Gastroesophageal sphincter (tissue), 4 donors: ENCODE data around the gene MYLK. TPM values are rescaled to one million over a fixed set of nuclear protein-coding genes. Genes with fewer than 3 reads are reported as not detected.

Experiments
- ATAC-seq: fragments of 150-250 bp; one replicate; pipeline ENCODE4 v1.9.1; 2016; ENCODE audit warnings: mild to moderate bottlenecking, moderate library complexity
- H3K27ac ChIP-seq, 4 donors: fragments of 200-600 bp; sonication (generic) in 3 of 4; 1 replicate in 3 of 4; 2 replicates in 1 of 4; pipeline ENCODE4 v1.5.1; 2016 to 2019
- H3K27me3 ChIP-seq: fragments of 200-600 bp; sonication (generic); one replicate; pipeline ENCODE4 v1.5.1; 2019
- H3K36me3 ChIP-seq, 2 donors: fragments of 200-600 bp; sonication (generic); one replicate each; pipeline ENCODE4 v1.5.1; 2019; ENCODE audit warnings: control low read depth in 1 of 2
- H3K4me1 ChIP-seq, 3 donors: fragments of 200-600 bp; sonication (generic); 1 replicate in 2 of 3; 2 replicates in 1 of 3; pipeline ENCODE4 v1.5.1; 2016 to 2019; ENCODE audit warnings: control low read depth in 2 of 3
- H3K4me3 ChIP-seq, 2 donors: fragments of 200-600 bp; sonication (generic); one replicate each; pipeline ENCODE4 v1.5.1; 2019; ENCODE audit warnings: mild to moderate bottlenecking in 1 of 2, moderate library complexity in 1 of 2
- H3K9me3 ChIP-seq, 3 donors: fragments of 200-600 bp; sonication (generic); one replicate each; pipeline ENCODE4 v1.5.1; 2017 to 2019; ENCODE audit warnings: control low read depth in 2 of 3
- CTCF ChIP-seq, 4 experiments: fragments of 200-600 bp in 2 of 4; fragments of 450-650 bp in 2 of 4; sonication (generic) in 1 of 4; IDR thresholded peaks; one replicate each; pipeline ENCODE4 v1.5.1; 2017 to 2019; ENCODE audit warnings: antibody characterized with exemption in 4 of 4, mild to moderate bottlenecking in 2 of 4, moderate library complexity in 2 of 4
- EP300 ChIP-seq: sonication (generic); formaldehyde crosslinking; IDR thresholded peaks from one replicate; pipeline ENCODE4 v1.6.1; 2017; ENCODE audit warnings: antibody characterized with exemption, mild to moderate bottlenecking
- POLR2A ChIP-seq, 2 donors: fragments of 450-650 bp; IDR thresholded peaks; one replicate each; pipeline ENCODE4 v1.6.1; 2017; ENCODE audit warnings: antibody characterized with exemption in 2 of 2, mild to moderate bottlenecking in 2 of 2, moderate library complexity in 1 of 2
- POLR2AphosphoS5 ChIP-seq: sonication (generic); formaldehyde crosslinking; IDR thresholded peaks from one replicate; pipeline ENCODE4 v1.6.1; 2017; ENCODE audit warnings: antibody characterized with exemption
- WGBS, 2 donors: methylation state at CpG; one replicate each; pipeline ENCODE4 v1.1.5; 2018; ENCODE audit warnings: low coverage in 1 of 2; 5-methylcytosine and 5-hydroxymethylcytosine counted together
- total RNA-seq, 4 donors: library from RNA; depleted of rRNA; stranded (reverse); fragments of >200 nt; gene quantifications; one replicate each; pipeline ENCODE4 v1.1.0, GENCODE V29; 2016

Gene MYLK
- total RNA-seq, 4 donors from 2014 or later, result 1,558 to 2,522 (median 2,261) TPM

- Histone ChIP-seq H3K4me3 (no peak overlapping the region), H3K36me3 (no peaks in the 10 kb centered on the region), H3K27ac (no peak overlapping the region), H3K9me3 (no peaks in the 10 kb centered on the region), H3K27me3 (no peaks in the 10 kb centered on the region), H3K4me1 (peaks cover 6 to 36% (median 14%) of the 10 kb centered on the region in 3 donors)
- WGBS, 2 donors, result 93 to 97% methylated on average over 3 to 5 of the region's 5 CpGs
- ATAC-seq, result no peak
- TF ChIP-seq CTCF (IDR thresholded peaks at IDR 0.05) (no peak), POLR2A (IDR thresholded peaks at IDR 0.05) (no peak), EP300 (no peak), POLR2AphosphoS5 (no peak)
Measured at GRCh38 chr3:123787133-123787532, 97.0 kb downstream of the MYLK start.

GRCh38 chr3:123785602-123786001 is 98.5 kb downstream of the MYLK start:
- Histone ChIP-seq H3K4me1 (peaks cover 6 to 36% (median 14%) of the 10 kb centered on the region in 3 donors), H3K27me3 (no peaks in the 10 kb centered on the region), H3K9me3 (no peaks in the 10 kb centered on the region), H3K36me3 (no peaks in the 10 kb centered on the region), H3K27ac (no peak overlapping the region), H3K4me3 (no peak overlapping the region)
- TF ChIP-seq POLR2A (IDR thresholded peaks at IDR 0.05) (no peak), CTCF (IDR thresholded peaks at IDR 0.05) (no peak), EP300 (no peak), POLR2AphosphoS5 (no peak)
- 96 to 100% methylated on average over 3 of the region's 3 CpGs for WGBS, 2 donors
- ATAC-seq, result no peak

GRCh38 chr3:123783811-123784210 is 100.3 kb downstream of the MYLK start:
- peaks cover 6 to 53% (median 23%) of the 10 kb centered on the region in 3 donors for H3K4me1 ChIP-seq
- no peaks in the 10 kb centered on the region for H3K36me3 ChIP-seq
- no peak overlapping the region for H3K4me3 ChIP-seq
- ATAC-seq, result no peak
- H3K27ac ChIP-seq, result peak overlapping the region; percentile 26 to 76 (median 69)
- H3K9me3 ChIP-seq, result no peaks in the 10 kb centered on the region
- H3K27me3 ChIP-seq, result no peaks in the 10 kb centered on the region
- no peak for TF ChIP-seq CTCF (IDR thresholded peaks at IDR 0.05)
- WGBS, 2 donors, result 17 to 45% methylated on average over 3 of the region's 4 CpGs

- H3K27ac ChIP-seq, result peak overlapping the region; percentile 26 to 84 (median 74)
- H3K36me3 ChIP-seq, result no peaks in the 10 kb centered on the region
- ATAC-seq, result no peak
- H3K9me3 ChIP-seq, result no peaks in the 10 kb centered on the region
- TF ChIP-seq CTCF (IDR thresholded peaks at IDR 0.05) (no peak), POLR2A (IDR thresholded peaks at IDR 0.05) (no peak), POLR2AphosphoS5 (no peak), EP300 (no peak)
- H3K27me3 ChIP-seq, result no peaks in the 10 kb centered on the region
- 0 to 18% methylated on average over 1 of the region's 1 CpG for WGBS, 2 donors
- H3K4me1 ChIP-seq, result peaks cover 9 to 60% (median 25%) of the 10 kb centered on the region in 3 donors
- no peak overlapping the region for H3K4me3 ChIP-seq
Measured at GRCh38 chr3:123783050-123783689, 101.0 kb downstream of the MYLK start.

GRCh38 chr3:123782488-123782887 is 101.6 kb downstream of the MYLK start:
- TF ChIP-seq CTCF (IDR thresholded peaks at IDR 0.05) (no peak), EP300 (no peak), POLR2A (IDR thresholded peaks at IDR 0.05) (no peak)
- WGBS, 2 donors, result 38 to 41% methylated on average over 4 of the region's 4 CpGs
- Histone ChIP-seq H3K4me3 (no peak overlapping the region), H3K27ac (peak overlapping the region in 3 of 4 donors; percentile 72 to 84 (median 76)), H3K9me3 (no peaks in the 10 kb centered on the region), H3K4me1 (peaks cover 9 to 64% (median 25%) of the 10 kb centered on the region in 3 donors), H3K36me3 (no peaks in the 10 kb centered on the region), H3K27me3 (no peaks in the 10 kb centered on the region)
- no peak for ATAC-seq
